ENCODE measurements around the gene FICD. TPM values are rescaled to one million over a fixed set of nuclear protein-coding genes. Genes with fewer than 3 reads are reported as not detected.

Gene FICD
- total and polyA plus RNA-seq, 2 of the 13 experiments (the other 11 are each of a cell fraction or from before 2014, with no cell fraction given) = 0.99 to 3.0 TPM

- TF ChIP-seq E2F5 (CRISPR knock-in tag; conservative IDR thresholded peaks at IDR 0.05) (peak; percentile 95), ZNF235 (CRISPR knock-in tag; IDR thresholded peaks at IDR 0.05; ENCODE audit: borderline replicate concordance) (peak; percentile 92), ZNF282 (IDR thresholded peaks at IDR 0.05; ENCODE audit: partially characterized antibody) (no peak), TBX2 (CRISPR knock-in tag; IDR thresholded peaks at IDR 0.05; ENCODE audit: borderline replicate concordance) (peak; percentile 46; the same call in 1 of the 2 replicates), ADNP (CRISPR knock-in tag; IDR thresholded peaks at IDR 0.05) (no peak), SIN3A (IDR thresholded peaks at IDR 0.05; ENCODE audit: borderline replicate concordance, low read depth, low read length) (peak; percentile 96; the same call in 1 of the 2 replicates), CHD4 (IDR thresholded peaks at IDR 0.05; ENCODE audit: borderline replicate concordance, low read length) (no peak), FOXO1 (CRISPR knock-in tag; IDR thresholded peaks at IDR 0.05) (peak; percentile 25), ZSCAN22 (CRISPR knock-in tag; IDR thresholded peaks at IDR 0.05) (no peak), ZFAT (CRISPR knock-in tag; conservative IDR thresholded peaks at IDR 0.05) (peak; percentile 47; the same call in 1 of the 2 replicates), ZNF570 (CRISPR knock-in tag; IDR thresholded peaks at IDR 0.05; ENCODE audit: borderline replicate concordance) (no peak), ZNF607 (CRISPR knock-in tag; IDR thresholded peaks at IDR 0.05; ENCODE audit: borderline replicate concordance) (peak; percentile 44; the same call in 1 of the 2 replicates), ZNF83 (CRISPR knock-in tag; IDR thresholded peaks at IDR 0.05; ENCODE audit: borderline replicate concordance) (peak; percentile 79; the same call in 1 of the 2 replicates), ZNF563 (CRISPR knock-in tag; IDR thresholded peaks at IDR 0.05) (peak; percentile 94), ZNF180 (CRISPR knock-in tag; IDR thresholded peaks at IDR 0.05; ENCODE audit: borderline replicate concordance, low read depth) (0 out of 2 replicates have a peak, but pooled peaks have one; percentile 36), TFAP4 (IDR thresholded peaks at IDR 0.05; ENCODE audit: borderline replicate concordance, low read depth) (no peak), GABPA (IDR thresholded peaks at IDR 0.05; ENCODE audit: low read depth, low read length) (no peak), GABPA (CRISPR knock-in tag; IDR thresholded peaks at IDR 0.05; ENCODE audit: low read depth) (peak; percentile 62), HIVEP1 (CRISPR knock-in tag; IDR thresholded peaks at IDR 0.05) (peak; percentile 8; the same call in 1 of the 2 replicates), ZFX (CRISPR knock-in tag; IDR thresholded peaks at IDR 0.05; ENCODE audit: low read depth) (peak; percentile 74), MAFG (CRISPR knock-in tag; IDR thresholded peaks at IDR 0.05) (no peak), ZNF878 (CRISPR knock-in tag; IDR thresholded peaks at IDR 0.05) (no peak), FIP1L1 (IDR thresholded peaks at IDR 0.05; ENCODE audit: borderline replicate concordance, insufficient read depth, low read depth, low read length) (no peak), DNMT3B (CRISPR knock-in tag; conservative IDR thresholded peaks at IDR 0.05) (no peak), ZNF7 (CRISPR knock-in tag; IDR thresholded peaks at IDR 0.05) (no peak), BCL3 (CRISPR knock-in tag; IDR thresholded peaks at IDR 0.05) (peak; percentile 20; the same call in 1 of the 2 replicates)
Observed at GRCh38 chr12:108562348-108563135, 47.5 kb downstream of the FICD start, which contains the start of gene ISCU (continued).

All from HepG2 (cell line).